Right lung (tissue), 5 donors: ENCODE data around the gene KDF1. TPM values are rescaled to one million over a fixed set of nuclear protein-coding genes. Genes with fewer than 3 reads are reported as not detected.
A peak's percentile ranks its signal among the peaks of the same experiment; 100 is the strongest.
"Not testable (repeated sequence)": the region's sequence is repeated elsewhere in the genome, so short reads cannot be mapped to it uniquely, and the experiment has no call there.

ENCODE experiments used
- DNase-seq, 2 donors: peaks; one replicate each; pipeline ENCODE4 v3.0.0-alpha.2; 2013
- polyA plus RNA-seq, 5 donors: library from polyadenylated mRNA; unstranded; fragments of 120-200 nt; gene quantifications; one replicate each; pipeline versions ENCODE4 v1.2.1 to v1.2.3, GENCODE V29; 2013; ENCODE audit warnings: inconsistent platforms in 1 of 5, low replicate concordance in 1 of 5; ENCODE audit not compliant: insufficient read length in 5 of 5, insufficient read depth in 1 of 5

Gene KDF1
- polyA plus RNA-seq, 5 donors: 6.4 to 9.6 (median 7.5) TPM

DNA sequence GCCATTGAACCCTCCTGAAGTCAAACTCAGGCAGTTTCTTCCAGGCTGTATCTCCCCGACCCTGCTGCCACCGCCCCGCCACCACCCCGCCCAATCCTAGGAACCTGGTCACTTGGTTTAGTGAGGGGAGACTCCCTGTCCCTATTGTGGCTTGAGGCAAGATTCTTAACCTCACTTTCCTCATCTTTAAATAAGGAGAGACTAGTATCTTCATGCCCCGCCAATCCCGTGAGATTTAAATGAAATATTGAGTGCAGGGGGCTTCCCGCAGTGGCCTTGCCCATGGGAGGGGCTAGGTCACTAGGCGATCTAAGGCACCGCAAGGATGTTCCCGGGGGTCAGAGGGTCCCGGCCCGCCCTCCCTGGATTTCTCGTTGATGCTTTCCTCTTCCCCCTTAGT is 998 bp downstream of the KDF1 start:
- DNase-seq: no peak

- DNase-seq: no peak
Measured at GRCh38 chr1:26957306-26957705, 3.0 kb downstream of the KDF1 start.

GRCh38 chr1:26956321-26956720 is 3.9 kb downstream of the KDF1 start:
- DNase-seq: no peak

DNA sequence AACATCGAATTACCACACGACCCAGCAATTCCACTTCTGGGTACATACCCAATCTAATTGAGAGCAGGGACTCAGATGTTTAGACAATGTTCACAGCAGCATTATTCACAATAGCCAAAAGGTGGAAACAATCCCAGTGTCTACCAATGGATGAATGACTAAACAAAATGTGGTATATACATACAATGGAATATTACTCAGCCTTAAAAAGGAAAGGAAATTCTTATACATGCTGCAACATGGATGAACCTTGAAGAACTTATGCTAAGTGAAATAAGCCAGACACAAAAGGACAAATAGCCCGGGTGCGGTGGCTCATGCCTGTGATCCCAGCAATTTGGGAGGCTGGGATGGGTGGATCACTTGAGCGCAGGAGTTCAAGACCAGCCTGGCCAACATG is 6.9 kb downstream of the KDF1 start:
- no peak for DNase-seq

- no peak for DNase-seq
Measured at GRCh38 chr1:26951821-26952497, 8.3 kb downstream of the KDF1 start.

DNA sequence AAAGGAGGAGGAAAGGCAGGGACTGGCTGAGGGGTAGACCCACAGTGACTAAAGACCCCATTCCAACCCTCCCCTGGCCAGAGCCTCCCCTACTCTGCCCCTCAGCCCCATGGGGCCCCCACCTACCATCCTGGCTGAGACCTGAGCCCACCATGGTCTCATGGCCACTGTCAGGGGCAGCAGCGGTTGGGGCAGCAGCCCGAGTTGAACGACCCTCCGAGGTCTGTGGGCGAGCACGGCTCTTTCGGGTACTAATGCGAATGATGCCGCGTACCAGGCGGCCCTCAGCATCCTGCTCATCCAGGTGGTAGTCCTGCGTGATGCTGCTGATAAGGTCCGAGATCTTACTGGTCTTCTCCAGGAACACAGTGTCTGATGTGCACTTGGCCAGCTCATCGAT is 9.1 kb downstream of the KDF1 start:
- DNase-seq: no peak

DNA sequence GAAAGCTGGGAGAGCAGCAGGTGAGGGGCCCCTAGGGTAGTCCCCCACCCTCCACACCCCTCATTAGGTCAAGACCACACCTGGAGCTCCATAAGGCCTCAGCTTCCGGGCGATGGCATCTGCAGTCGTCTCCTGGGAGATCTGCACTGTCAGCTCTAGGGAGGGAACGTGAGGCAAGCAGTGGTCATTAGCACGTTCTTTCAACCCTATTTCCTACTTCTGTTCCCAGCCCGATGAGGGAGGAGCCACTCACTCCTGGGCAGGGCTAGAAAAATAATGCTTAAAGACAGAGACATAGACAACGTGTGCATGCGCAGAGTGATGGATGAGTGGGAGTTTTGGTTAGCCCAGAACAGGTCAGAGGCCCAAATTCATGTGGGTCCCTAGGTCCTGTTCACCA is 9.7 kb downstream of the KDF1 start:
- DNase-seq: no peak

GRCh38 chr1:26949926-26950319 is 10.3 kb downstream of the KDF1 start:
- no peak for DNase-seq

DNA sequence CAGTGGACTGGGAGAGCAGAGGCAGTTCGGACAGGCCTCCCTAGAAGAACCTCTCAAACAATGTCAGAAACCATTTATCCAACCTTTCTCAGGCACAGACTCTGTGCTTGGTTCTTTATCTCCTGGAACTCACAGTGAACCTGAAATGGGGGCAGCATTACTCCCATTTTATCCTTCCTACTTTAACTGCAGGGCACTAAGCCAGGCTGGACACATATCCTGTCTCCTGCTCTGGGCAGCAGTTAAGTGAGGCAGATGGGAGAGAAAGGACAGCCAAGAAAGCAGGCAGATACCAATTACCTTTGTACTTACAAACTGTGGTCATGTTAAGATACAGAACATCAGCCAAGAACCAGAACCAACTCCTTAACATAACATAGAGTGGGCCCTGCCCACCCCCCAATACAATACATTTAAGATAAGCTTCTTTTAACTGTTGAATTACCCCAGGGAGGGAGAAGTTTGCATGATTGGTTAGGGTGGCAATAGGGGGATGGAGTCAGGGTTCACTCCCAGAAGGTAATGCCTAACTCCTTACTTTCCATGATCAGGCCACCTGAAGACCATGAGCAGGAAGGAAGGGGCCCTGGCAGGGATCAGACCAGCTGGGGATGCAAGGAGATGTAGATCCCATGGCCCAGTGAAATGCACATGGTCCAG is 10.9 kb downstream of the KDF1 start:
- no peak for DNase-seq

- not testable (repeated sequence) for DNase-seq
Measured at GRCh38 chr1:26948725-26949057, 11.6 kb downstream of the KDF1 start.

DNA sequence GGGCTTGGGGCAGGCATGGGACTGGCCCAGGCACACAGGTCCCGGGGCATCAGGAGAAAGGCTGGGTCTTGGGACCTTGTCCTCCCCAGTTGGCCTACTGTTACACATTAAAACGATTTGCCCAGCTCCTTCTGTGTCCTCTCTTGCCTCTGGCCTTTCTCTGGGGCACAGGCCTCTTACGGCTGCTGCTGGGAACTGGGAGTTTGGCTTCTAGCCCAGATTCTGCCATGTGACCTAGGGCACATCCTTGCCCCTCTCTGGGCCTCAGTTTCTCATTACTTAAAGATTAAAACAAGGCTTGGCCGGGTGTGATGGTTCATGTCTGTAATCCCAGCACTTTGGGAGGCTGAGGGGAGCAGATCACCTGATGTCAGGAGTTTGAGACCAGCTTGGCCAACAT is 14.0 kb downstream of the KDF1 start:
- DNase-seq: no peak

- no peak for DNase-seq
Measured at GRCh38 chr1:26945728-26946127, 14.5 kb downstream of the KDF1 start.

- no peak for DNase-seq
Measured at GRCh38 chr1:26945138-26945537, 15.1 kb downstream of the KDF1 start.

DNA sequence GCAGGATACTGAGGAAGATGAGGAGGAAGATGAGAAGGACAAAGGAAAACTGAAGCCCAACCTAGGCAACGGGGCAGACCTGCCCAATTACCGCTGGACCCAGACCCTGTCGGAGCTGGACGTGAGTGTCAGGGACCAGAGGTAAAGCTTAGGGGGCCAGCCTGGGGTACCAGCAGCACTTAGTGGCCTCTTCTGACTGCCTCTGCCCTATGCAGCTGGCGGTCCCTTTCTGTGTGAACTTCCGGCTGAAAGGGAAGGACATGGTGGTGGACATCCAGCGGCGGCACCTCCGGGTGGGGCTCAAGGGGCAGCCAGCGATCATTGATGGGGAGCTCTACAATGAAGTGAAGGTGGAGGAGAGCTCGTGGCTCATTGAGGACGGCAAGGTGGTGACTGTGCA is 17.6 kb downstream of the KDF1 start:
- no peak for DNase-seq

DNA sequence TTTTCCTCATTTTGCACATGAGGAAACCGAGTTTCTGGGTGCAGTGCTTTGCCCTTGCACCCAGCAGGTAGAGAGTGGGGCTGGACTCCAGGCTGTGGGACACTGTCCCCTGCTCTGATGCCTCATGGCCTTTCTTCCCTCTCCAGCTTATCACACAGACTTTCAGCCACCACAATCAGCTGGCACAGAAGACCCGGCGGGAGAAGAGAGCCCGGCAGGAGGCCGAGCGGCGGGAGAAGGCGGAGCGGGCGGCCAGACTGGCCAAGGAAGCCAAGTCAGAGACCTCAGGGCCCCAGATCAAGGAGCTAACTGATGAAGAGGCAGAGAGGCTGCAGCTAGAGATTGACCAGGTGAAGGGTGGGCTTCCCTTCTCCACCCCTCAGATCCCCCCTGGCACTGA is 19.0 kb downstream of the KDF1 start:
- no peak for DNase-seq

GRCh38 chr1:26938659-26939025 is 21.6 kb downstream of the KDF1 start:
- no peak for DNase-seq

- DNase-seq: no peak
Measured at GRCh38 chr1:26938004-26938658, 22.1 kb downstream of the KDF1 start.

DNA sequence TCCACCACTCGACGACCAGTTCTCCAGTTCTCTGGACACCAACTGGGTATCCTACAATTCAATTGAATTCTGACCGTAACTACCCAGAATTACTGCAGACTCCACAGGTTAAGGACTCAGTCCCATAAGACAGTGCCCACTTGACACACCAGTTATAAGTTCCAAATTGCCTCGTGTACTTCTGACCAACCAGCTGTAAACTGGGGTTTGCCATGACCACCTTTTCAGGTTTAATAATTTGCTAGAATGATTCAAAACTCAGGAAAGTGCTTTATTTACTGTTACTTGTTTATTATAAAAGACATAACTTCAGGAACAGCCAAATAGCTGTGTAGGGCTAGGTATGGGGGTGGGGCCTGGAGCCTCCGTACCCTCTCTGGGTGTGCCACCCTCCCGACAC is 23.4 kb downstream of the KDF1 start:
- DNase-seq: no peak

DNA sequence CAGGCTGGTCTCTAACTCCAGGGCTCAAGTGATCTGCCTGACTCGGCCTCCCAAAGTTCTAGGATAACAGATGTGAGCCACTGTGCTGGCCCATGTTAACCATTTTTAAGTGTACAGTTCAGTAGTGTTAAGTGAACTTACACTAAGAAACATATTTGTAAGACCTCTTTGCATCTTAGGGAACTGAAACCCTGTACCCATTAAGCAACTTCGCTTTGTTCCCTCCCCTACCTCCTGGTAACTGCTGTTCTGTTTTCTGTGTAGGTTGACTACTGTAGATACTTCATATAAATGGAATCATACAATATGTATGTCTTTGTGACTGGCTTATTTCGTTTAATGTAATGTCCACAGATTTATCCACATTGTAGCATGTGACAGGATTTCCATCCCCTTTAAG is 27.7 kb downstream of the KDF1 start:
- DNase-seq: no peak

- no peak for DNase-seq
Measured at GRCh38 chr1:26923711-26924110, 36.6 kb downstream of the KDF1 start.

DNA sequence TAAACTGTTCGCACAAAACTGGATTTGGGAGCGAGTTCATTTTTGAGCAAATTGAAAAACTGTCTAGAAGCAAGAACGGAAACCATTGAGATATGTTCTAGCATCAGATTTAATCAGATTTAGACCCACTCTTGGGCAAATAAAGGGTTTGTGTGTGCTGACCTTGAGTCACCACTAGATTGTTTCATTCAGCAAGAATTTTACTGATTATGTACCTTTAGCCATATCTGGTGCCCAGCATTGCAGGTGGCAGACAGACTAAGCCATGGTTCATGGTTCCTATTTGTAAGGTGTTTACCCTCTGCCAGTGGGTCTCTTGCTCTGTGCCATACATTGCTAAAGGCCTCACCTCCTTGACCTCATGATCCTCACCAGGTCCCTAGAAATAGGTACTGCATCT is 37.4 kb downstream of the KDF1 start:
- no peak for DNase-seq

- no peak for DNase-seq
Measured at GRCh38 chr1:26922431-26922729, 37.9 kb downstream of the KDF1 start.

DNA sequence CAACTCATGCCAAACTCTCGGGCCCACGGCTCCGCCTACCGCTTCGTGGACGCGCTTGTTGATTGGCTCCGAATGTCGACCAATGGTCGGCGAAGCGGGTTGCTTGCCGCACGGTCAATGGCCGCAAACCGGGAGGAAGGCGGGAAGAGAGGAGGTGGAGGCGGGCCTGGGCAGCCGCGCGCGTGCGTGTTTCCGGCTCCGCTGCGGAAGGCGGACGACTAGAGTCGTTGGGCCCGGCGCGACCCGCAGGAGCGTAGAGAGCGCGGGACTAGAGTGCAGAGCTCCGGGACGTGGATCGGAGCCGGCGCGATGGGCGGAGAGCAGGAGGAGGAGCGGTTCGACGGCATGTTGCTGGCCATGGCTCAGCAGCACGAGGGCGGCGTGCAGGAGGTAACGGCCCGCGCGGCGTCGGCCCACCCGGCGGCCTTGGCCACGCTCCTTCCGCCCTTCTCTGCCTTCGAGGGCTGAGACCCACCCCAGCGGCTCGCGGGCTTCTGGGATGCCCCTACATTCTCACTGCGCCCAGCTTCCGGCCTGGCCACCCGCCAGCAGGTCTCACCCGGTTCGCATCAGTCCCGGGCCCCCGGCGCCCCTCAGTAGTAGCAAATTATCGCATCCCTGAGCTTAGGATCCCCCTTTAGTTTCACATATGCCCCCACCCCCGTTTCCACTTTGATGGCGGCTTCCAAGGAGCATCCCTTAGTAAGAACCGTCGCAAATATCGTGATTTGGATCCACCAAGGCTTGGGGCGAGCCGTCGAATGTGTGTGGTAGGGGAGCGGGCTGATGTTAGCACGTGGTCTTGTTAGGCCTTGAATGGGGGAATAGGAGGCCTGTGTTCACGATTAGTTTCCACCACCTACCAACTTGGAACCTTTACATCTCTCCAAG is 38.5 kb downstream of the KDF1 start, which contains the start of gene NUDC:
TSS of gene NUDC (plus strand) at position 204 of the 891 bp plus-strand sequence. CDS start at position 310, 106 bp downstream.
- DNase-seq: peak; percentile 95 to 96
